ENCODE data around the gene MS4A4A. TPM values are rescaled to one million over a fixed set of nuclear protein-coding genes. Genes with fewer than 3 reads are reported as not detected.

Gene MS4A4A
- not detected in 2 replicates for total RNA-seq

GRCh38 chr11:60280412-60280811 is at the start of gene MS4A4A:
Gene MS4A4A (plus strand): TSS chr11:60280666. CDS start chr11:60280676, 10 bp downstream.

DNA sequence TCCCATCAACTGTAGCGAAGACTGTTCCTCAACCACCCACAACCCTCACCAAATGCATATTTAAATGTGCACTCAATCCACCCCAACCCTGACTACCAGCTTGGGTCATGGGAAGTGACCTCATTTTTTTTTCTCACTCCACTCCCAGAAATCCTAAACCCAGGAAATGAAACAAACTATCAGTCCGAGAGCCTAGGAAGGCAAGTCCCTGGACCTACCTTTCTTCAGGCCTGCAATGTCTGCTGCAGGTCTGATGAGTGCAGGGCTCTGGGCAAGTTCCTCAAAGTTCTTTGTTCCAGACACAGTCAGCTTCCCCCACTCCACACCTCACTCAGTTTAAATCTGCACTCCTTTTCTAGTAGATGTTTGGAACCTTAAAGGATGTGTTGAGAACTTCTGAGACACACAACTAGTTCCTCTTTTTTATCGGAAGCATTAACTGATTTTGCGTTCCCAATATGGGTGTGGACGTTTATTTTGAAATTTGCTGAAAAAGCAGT is 37.7 kb upstream of the MS4A4A start, which contains the start of gene MS4A4E:
MS4A4E (minus strand) TSS at position 398 of the 500 bp plus-strand sequence. CDS start 13,082 bp downstream, outside the sequence.

DNA sequence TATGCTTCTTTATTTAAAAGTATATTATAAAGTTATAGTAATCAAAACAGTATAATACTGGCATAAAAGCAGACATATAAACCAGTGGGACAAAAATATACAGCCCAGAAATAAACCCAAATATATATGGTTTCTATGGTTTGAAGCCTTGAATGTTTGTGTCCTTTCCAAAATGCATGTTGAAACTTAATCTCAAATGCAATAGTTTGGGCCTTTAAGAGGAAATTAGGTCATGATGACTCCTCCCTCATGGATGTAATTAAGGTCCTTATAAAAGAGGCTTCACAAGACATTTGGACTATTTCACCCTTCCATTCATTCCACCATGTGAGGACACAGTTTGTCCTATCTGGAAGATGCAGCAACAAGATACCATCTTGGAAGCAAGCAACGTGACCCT is 46.5 kb downstream of the MS4A4A start, which contains the start of gene MS4A6E:
MS4A6E (plus strand) TSS at position 301 of the 400 bp plus-strand sequence. CDS start 7,641 bp downstream, outside the sequence.

Other genes starting within 250 kb of the MS4A4A start
- not detected in 2 replicates for gene OOSP2, start 240.3 kb upstream of the MS4A4A start, total RNA-seq
- not detected in 2 replicates for gene MS4A3, start 224.0 kb upstream of the MS4A4A start, total RNA-seq
- gene MS4A2, start 192.0 kb upstream of the MS4A4A start, total RNA-seq, result not detected in 2 replicates
- not detected in 2 replicates for gene MS4A6A, start 97.6 kb upstream of the MS4A4A start, total RNA-seq
- gene MS4A4E, start 37.5 kb upstream of the MS4A4A start, total RNA-seq, result not detected in 2 replicates
- not detected in 2 replicates for gene MS4A6E, start 46.6 kb downstream of the MS4A4A start, total RNA-seq
- not detected in 2 replicates for gene MS4A7, start 97.9 kb downstream of the MS4A4A start, total RNA-seq
- not detected in 2 replicates for gene MS4A14, start 115.8 kb downstream of the MS4A4A start, total RNA-seq
- gene MS4A5, start 148.9 kb downstream of the MS4A4A start, total RNA-seq, result not detected in 2 replicates
- gene MS4A1, start 175.2 kb downstream of the MS4A4A start, total RNA-seq, result not detected in 2 replicates
- not detected in 2 replicates for gene MS4A12, start 212.1 kb downstream of the MS4A4A start, total RNA-seq
- gene MS4A13, start 234.7 kb downstream of the MS4A4A start, total RNA-seq, result not detected in 2 replicates